Measurements from ENCODE around the gene CABP7.

DNA sequence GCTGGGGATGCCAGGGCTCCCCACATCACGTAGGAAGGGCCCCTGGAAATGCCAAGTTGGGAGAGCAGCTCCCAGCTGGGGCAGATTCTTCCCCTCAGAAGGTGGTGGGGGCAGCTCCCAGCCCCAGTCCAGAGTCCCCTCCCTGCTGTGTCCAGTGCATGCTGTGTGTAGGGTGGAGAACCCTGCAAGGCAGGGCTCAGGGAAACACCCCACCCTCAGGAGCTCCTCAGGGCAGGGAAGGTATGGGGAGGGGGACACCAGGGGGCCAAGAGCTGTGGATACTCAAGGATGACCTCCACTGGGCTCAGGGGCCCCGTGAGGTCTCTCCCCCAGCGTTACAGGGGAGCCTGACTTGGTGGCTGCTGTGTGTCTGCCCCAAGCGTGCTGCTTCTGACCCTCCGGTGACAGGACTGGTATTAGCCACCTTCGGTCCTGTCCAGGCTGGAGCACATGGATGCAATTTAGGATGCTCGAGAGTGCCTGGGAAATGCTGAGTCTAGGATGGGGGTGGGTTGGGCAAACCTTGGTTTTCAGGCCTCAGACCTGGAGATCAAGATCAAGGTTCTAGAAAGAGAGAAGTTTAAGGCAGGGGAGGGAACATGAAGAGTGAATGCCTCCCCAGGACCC is 16.1 kb upstream of the CABP7 start:
- TF ChIP-seq, protein P1, sequence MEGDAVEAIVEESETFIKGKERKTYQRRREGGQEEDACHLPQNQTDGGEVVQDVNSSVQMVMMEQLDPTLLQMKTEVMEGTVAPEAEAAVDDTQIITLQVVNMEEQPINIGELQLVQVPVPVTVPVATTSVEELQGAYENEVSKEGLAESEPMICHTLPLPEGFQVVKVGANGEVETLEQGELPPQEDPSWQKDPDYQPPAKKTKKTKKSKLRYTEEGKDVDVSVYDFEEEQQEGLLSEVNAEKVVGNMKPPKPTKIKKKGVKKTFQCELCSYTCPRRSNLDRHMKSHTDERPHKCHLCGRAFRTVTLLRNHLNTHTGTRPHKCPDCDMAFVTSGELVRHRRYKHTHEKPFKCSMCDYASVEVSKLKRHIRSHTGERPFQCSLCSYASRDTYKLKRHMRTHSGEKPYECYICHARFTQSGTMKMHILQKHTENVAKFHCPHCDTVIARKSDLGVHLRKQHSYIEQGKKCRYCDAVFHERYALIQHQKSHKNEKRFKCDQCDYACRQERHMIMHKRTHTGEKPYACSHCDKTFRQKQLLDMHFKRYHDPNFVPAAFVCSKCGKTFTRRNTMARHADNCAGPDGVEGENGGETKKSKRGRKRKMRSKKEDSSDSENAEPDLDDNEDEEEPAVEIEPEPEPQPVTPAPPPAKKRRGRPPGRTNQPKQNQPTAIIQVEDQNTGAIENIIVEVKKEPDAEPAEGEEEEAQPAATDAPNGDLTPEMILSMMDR (IDR thresholded peaks at IDR 0.05): no peak
- no peak for TF ChIP-seq POLR2A (IDR thresholded peaks at IDR 0.05)

Data from adrenal gland (tissue), 5 donors.